ENCODE measurements around the gene CACNA1S.

- TF ChIP-seq EZH2 (IDR thresholded peaks at IDR 0.05; ENCODE audit: insufficient read depth, poor library complexity, severe bottlenecking): no peak
- TF ChIP-seq EZH2phosphoT487 (IDR thresholded peaks at IDR 0.05; ENCODE audit: insufficient read depth, low read depth): no peak
Measured at GRCh38 chr1:201110616-201111015, 1.6 kb downstream of the CACNA1S start.

All from GM23248 (cell line).